Measurements from ENCODE around the gene EMX1.

EMX1 gene

DNA sequence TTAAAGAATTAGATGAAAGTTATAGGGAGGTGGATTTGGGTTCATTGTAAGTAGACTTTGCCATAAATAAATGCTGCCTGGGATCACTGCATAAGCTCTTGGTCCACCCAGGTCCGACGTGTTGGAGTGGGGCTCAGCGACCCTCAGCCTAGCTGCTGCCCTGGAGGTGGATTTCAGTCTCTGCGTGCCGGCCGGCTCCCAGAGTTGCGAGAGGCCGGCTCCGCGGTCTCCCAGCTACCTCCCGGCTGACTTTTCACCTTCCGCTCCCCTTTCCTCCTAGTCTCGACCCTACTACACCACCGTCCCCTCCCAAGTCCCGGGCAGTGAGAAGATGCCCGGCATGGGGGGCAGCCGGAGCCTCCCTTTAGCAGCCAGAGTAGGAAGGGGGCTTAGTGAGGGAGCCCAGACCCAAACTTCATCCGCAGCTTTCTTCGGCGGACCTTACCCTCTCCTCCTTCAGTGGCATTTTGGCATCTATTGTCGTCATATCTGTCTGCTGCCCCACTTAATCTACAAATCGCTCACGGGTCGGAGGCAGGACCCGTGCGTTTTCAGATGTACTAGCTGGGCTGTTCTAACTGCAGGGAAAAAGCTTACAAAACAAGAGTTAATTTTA, 8.1 kb downstream of the EMX1 start:
- no peak for DNase-seq (ENCODE audit: low spot score)

DNA sequence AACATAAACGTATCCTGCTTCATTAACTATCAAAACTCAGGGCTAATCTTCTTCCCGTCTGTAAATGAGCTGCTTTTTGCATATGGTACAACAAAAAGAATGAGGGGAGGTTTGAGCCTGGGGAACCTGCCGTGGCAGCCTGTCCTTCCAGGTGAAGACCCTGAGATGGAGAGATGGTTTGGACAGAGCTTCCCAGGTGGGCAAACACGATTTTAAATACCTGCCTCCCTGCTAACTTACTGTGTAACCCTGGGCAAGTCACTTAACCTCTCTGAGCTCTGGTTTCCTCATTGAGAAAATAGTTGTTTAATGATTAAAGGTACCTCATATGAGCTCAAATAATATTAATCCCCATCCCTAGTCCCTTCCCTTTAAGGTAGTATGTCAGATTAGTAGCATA, 9.0 kb downstream of the EMX1 start:
- no peak for DNase-seq (ENCODE audit: low spot score)

DNA sequence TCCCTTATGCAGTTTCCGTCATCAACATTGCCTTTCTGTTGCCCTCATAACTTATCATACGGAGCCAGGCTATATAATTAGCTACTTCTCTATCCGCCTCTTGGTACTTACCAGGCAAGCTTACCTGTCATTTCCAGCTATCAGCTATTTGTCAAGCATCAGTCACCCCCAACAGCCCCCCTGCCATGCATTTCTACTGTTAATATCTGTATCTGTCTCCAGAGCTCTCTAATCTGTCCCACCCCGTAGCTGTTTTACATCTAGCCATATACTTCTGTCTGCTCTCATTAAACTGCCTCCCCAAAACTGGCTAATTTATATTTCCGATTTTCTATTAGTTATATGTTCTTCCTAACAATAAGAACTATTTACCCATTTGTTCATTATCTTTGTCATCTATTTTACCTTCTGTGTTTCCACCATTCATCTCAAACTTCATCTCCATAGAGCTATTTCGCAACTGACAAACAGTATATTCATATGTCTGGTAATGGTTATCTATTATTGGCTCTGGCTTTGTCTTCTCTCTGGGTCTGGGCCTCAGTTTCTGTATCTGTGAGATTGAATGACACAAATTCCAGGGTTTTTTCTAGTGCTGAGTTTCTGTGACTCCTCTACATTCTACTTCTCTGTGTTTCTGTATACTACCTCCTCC, 9.6 kb downstream of the EMX1 start:
- no peak for DNase-seq (ENCODE audit: low spot score)

DNA sequence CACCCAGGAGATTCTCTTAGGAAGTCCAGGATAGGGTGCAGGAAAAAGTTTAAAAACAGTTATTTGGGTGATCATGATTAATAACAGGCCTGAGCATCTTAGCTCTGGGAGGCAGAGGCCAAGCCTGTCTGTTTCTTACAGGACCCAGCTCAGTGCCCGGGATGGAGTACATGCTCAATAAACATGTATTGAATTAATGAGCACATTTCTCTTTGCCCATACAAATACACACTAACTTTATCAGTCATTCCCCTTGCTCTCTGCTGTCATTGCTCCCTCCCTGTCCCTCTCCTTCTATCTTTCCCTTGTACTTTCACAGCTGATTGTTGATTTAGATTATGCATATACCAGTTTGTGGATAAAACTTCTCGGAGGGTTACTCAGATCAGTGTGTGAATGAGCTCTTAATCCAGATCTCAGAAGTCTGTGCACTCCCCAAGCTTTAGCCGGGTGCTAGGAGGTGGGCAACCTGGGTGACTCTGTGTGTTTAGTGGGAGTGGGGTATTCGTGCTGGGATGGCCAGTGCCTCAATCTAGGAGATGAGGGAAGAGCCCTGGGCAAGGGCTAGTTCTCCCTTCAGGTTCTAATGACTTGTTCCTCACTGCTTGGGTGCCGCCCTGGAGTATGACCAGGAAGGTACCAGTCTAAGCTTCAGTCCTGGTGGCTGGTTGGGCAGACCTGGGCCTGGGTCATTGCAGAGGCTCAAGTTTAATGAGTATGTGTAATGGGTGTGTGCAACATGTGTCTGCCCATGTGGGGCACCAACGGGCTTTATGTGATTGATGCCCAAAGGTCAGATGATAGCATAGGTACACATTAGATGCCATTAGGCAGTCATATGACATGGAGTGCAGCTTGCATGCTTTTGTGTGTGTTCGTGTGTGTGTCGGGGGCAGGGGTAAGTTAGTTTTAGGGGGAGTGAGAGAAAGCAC, 10.6 kb downstream of the EMX1 start:
- no peak for DNase-seq (ENCODE audit: low spot score)

DNA sequence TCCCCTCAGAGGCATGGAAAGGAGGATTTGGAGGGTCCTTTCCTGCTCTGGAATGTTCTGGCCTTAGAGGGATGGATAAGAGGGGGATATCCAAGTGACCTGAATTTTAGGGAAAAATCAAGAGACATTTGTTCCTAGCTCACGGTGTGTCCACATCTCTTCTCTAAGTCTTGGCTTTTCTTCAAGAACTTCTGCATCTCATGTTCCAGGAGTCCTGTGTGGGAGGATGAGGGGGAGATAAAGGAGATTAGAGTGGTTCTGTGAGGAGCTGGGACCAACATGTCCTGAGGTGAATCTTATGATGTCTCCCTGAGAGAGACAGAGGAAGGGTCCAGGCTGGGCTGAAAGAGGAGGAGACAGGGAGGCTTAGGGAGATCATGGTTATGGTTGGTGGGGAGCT, 11.7 kb downstream of the EMX1 start:
- DNase-seq (ENCODE audit: low spot score), result no peak

DNA sequence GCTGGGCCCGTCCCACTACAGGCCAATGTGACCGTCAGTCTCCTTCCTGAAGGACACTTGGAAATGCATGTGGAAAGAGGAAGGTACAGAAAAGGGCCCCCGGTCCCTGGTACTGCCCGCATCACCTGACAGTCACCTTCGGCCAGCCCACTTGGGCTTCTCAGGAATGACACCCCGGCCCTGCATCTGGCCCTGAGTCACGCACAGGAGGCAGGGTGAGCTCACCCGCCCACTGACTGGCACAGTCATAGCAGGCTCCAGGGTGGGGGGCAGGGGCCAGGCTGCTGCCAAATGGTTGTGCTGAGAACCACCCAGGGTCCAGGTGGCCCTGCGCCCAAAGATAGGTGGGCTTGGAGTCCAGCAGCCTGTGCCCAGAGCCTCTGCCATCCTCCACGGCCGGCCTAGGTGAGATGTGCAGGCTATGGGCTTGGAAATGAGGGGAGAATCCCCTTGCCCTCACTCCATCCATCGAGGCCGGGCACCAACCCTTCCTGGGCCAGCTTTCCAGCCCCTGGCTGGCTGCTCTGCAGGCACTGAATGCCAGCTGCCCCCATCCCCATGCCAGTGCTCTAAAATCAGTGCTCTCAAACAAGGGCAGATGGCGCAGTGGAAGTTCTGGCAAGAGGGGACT, 14.1 kb downstream of the EMX1 start:
- DNase-seq (ENCODE audit: low spot score), result no peak

DNA sequence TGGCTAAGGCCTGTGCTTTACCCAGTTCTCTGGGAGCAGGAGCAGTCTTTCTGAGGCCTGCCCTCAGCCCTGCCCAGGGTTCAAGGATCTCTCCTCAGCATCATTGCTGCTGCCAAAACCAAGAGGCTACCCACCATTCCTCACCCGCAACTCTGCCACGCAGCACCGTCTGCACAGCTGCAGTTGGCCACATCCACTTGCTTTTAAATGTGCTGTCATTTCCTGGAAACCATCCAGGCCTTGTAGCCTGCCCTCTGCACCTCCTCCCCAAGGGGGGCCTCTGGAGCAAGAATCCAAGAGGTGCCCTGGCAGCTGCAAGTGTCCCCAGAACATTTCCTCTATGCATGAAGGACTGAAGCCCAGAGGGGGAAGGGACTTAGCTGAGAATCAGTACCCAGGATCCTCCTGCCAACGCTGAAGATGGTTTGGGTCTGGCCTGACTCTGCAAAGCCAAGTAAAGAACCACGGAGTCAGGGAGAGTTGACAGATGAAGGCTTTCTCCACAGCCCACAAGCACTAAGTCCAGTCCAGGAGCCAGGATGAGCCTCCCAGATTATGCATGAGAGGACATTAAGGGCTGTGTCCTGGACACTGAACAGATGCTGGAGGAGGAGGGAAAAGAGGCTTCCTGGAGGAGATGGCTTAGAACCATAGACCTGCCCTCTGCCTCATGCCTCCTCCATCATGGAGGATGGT, 14.9 kb downstream of the EMX1 start:
- DNase-seq (ENCODE audit: low spot score), result no peak

DNA sequence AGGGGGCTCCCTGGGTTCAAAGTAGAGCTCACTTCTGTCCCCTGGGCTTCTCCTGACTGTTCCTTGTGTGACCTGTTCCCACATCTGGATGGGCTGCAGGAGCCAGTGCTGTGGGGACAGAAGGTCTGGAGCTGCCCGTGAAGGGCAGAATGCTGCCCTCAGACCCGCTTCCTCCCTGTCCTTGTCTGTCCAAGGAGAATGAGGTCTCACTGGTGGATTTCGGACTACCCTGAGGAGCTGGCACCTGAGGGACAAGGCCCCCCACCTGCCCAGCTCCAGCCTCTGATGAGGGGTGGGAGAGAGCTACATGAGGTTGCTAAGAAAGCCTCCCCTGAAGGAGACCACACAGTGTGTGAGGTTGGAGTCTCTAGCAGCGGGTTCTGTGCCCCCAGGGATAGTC, 15.5 kb downstream of the EMX1 start:
- no peak for DNase-seq (ENCODE audit: low spot score)

DNA sequence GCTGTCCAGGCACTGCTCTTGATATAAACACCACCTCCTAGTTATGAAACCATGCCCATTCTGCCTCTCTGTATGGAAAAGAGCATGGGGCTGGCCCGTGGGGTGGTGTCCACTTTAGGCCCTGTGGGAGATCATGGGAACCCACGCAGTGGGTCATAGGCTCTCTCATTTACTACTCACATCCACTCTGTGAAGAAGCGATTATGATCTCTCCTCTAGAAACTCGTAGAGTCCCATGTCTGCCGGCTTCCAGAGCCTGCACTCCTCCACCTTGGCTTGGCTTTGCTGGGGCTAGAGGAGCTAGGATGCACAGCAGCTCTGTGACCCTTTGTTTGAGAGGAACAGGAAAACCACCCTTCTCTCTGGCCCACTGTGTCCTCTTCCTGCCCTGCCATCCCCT, 15.9 kb downstream of the EMX1 start:
- no peak for DNase-seq (ENCODE audit: low spot score)

DNA sequence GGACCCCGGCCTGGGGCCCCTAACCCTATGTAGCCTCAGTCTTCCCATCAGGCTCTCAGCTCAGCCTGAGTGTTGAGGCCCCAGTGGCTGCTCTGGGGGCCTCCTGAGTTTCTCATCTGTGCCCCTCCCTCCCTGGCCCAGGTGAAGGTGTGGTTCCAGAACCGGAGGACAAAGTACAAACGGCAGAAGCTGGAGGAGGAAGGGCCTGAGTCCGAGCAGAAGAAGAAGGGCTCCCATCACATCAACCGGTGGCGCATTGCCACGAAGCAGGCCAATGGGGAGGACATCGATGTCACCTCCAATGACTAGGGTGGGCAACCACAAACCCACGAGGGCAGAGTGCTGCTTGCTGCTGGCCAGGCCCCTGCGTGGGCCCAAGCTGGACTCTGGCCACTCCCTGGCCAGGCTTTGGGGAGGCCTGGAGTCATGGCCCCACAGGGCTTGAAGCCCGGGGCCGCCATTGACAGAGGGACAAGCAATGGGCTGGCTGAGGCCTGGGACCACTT, 16.4 kb downstream of the EMX1 start:
- no peak for DNase-seq (ENCODE audit: low spot score)

DNA sequence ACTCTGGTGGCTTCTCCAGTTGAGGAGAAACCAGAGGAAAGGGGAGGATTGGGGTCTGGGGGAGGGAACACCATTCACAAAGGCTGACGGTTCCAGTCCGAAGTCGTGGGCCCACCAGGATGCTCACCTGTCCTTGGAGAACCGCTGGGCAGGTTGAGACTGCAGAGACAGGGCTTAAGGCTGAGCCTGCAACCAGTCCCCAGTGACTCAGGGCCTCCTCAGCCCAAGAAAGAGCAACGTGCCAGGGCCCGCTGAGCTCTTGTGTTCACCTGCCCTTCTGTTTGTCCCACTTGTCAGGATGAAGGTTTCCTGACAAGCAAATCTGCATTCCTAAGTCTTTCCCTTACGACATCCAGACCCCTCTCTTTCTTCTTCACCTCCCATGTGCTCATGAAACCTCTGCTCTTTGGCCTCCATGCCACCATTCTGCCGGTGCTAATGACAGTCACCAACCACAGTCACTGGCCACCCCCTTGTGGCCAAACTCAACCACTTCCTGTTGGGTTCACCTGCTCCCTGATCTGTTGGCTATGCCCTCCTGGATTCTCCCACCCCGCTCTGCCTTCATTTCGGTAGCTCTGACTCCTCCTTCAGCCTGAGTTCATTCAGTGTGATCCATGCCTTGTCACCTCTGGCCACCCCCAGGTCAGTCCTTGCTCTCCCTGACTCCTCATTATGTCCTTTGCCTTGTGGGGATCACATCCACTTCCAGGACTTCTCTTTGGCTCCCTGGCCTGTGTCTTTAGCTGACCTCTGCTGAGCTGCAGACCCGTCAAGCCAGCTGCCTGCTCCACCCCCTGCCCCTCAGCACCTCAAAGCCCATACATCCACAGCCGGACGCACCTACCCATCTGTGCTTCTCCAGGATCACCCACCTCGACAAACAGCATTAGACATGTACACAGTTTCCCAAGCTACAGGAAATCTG, 17.6 kb downstream of the EMX1 start:
- peak; percentile 73 for DNase-seq (ENCODE audit: low spot score)

DNA sequence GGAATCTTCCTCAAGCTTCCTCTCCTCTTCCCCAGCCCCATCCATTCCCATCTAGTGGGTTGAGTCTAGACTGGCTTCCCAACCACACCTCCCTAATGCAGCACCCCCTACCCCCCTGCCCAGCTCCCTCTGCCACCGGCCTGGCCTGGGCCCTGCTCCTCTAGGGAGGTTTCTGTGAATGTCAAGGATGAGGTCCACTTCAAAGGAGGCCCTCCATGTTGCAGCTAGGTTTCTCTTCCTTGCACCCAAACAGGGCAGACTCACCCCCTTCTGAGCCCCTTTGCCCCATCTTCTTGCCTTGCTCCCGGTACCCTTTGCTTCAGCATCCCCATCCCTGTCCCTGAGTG, 18.3 kb downstream of the EMX1 start:
- DNase-seq (ENCODE audit: low spot score), result no peak

DNA sequence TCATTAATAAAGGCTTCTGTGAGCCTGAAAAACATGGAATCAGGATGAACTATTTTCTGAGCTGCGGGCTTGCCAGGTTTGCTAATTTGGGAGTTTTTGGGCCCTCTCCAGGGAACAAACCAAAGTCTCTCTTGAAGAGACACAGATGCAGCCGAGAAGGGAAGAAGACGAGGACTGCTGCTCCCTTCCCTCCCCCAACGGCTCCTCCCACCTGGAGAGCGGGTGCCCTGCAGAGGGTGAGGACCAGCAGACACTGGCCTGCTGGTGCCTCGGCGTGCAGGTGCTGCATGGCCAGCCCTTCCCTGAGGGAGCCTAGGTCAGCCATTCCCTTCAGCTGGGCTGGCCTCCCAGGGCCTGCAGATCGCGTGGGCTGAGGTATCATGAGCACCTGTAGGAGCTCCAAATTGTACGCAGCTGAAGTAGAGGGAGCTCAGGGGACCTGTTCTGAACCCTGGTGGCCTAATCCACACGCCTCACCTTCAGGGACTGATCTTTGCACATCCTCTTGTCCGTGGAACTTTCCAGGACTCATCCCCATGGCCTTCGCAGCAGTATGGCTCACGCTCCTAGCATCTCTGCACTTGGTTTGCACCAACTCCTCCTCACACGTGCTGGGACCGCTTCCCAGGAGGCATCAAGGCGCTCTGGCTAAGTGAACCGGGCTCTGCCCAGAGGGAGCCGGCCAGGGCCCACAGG, 19.5 kb downstream of the EMX1 start:
- DNase-seq (ENCODE audit: low spot score), result no peak

DNA sequence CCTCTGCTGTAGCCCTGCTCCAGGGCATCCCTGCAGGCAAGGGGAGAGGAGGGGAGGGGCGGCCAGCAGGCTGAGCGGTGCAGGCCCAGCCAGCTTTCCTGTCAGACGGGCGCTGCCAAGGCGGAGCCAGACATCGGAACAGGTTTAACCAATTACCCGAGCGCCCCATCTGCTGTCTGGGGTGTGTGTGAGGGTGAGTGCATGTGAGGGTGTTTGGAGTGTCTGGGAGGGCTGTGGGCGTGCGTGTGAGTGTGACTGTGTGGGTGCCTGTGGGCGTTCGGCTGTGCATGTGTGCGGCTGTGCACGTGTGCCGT, 20.0 kb downstream of the EMX1 start:
- no peak for DNase-seq (ENCODE audit: low spot score)

DNA sequence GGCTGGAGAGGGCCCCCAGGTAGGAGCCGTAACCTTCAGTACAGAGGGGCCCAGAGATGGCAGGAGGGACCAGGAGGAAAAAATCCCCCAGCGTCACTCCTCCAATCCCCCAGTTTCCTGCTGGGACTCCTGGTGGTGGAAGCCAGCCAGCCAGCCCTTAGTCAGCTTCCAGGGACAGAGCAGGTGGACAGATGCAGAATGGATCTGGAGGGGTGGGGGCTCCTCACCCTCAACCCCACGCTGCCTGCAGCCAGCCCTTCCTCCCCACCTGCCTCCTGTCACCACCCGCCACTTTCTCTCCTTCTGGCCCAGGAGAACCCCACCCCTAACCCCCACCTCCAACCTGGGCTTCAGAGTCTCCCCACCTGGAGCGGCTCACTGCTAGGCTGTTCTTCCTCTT, 21.1 kb downstream of the EMX1 start:
- DNase-seq (ENCODE audit: low spot score), result no peak

DNA sequence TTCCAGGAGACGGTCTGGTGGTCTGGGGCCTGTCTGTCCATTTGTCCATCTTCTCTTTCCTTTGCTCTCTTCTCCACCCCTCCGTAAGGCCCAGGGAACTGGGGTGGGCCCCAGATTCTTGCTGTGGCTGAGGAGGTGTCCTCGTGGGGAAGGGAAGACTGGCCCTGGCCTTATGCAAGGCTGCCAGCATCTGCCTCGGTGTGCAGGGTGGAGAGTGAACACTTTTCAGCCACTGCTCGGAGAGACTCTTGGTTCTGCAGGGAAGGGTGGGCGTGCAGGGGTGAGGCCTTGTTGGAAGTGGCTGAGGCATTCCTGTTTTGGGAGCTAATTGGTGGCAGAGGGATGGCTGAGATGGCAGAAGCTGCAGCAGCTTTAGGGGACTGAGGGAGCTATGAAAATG, 23.0 kb downstream of the EMX1 start:
- no peak for DNase-seq (ENCODE audit: low spot score)

DNA sequence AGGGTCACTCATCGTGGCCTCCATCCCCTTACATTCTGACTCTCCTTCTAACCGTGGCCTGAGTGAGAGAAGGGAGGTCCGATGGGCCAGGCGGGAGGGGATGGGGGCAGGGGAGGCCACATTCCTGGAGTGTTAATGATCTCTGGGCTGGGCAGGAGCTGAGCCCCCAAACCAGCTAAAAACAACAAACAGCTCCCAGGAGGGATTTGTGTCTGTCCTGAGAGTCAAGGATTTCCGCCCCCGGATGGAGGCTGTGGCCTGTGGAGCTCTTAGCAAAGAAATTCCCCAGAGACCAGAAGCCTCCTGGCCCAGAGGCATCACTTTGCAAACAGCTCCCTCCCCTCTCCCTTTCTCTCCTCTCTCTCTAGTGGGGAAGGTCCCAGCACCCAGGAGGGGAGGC, 23.5 kb downstream of the EMX1 start:
- DNase-seq (ENCODE audit: low spot score), result no peak

DNA sequence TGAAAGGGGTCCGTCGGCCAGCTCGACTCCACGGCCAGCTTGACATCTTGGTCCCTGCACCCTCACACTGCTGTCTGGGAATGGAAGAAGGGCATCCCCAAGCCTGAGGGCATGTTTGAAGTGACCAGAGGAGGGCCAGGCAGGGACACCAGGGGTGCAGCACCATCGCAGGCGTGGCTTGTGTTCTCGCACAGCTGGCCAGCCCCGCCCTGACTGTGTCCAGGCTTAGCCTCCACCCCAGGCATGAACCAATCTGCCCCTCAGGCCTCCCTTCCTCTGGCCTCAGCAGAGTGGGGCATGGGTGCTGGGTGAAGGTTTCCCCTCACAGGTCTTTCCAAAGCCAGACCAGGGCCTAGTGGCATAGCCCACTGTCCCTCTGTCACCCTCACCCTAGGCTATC, 25.0 kb downstream of the EMX1 start:
- no peak for DNase-seq (ENCODE audit: low spot score)

DNA sequence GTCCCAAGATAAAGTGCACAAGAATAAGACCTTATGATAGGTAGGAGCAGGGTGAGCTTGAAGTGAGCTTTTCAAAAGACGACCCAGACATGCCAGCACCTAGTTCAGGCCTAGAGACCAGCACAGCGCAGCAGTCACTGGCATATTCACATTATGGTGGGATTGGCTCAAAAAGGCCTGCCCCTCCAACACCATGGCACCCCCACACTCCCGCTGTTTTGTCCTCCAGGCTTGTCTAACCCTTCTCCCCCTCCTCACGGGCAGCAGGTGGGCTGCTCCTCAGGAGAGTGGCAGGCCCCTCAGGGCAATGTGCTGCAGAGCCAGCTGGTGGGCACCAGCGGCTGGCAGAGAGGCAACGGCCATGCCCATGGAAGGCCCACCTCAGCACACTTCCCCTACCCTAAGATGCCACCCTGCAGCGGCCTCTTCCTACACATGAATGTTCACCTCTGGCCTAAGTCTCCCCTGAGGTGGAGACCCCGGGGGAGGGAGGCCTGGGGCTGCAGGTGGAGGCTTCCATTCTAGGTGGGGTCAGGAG, 25.6 kb downstream of the EMX1 start:
- DNase-seq (ENCODE audit: low spot score), result no peak
